Raji (cell line): ENCODE measurements around the gene MOSPD2.

Experiments used
- POLR2A ChIP-seq: IDR thresholded peaks from 2 replicates; pipeline ENCODE4 v1.6.1; 2011; ENCODE audit warnings: low read depth, low read length, control low read depth; ENCODE audit not compliant: insufficient read depth

Gene MOSPD2

GRCh38 chrX:14886252-14886651, 13.0 kb downstream of the MOSPD2 start:
- TF ChIP-seq POLR2A: no peak

- no peak for TF ChIP-seq POLR2A
Measured at GRCh38 chrX:14896273-14896672, 23.1 kb downstream of the MOSPD2 start.

- TF ChIP-seq POLR2A: no peak
Measured at GRCh38 chrX:14897042-14897441, 23.8 kb downstream of the MOSPD2 start.

DNA sequence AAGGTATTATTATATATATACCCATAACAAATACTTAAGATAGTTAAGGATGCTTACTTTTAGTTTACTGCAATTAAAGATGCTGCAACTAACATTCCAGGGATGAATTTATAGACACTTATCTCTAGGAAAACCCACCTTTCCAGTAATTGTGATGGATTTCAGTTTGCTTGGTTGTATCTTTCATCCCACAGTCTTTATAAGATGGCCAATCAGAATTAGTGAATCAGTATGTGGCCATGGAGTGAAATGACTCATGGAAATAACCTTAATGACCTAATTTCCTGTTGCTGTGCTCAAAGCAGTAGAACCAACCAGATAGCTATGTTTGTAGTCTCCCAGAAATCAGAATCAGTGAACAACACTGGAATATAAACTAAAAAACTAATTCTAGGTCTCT, 26.4 kb downstream of the MOSPD2 start:
- no peak for TF ChIP-seq POLR2A

DNA sequence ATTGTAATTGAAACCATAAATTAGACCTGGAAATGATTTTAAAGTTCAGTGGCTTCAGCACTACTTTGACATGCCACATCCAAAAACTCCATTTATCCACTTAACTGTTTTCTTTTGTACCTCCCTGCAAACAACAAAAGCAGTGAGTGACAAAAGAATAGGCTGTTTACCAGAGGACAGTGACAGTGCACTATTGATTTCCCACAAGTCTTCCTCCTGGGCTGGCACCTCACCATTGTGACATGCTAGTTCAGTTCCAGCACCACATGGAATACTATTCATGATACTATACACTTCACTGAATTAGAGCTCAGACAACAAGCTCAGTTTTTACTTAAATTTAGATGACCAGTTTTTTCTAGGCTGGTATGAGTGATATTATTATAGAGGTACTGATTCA, 29.3 kb downstream of the MOSPD2 start:
- TF ChIP-seq POLR2A: no peak

DNA sequence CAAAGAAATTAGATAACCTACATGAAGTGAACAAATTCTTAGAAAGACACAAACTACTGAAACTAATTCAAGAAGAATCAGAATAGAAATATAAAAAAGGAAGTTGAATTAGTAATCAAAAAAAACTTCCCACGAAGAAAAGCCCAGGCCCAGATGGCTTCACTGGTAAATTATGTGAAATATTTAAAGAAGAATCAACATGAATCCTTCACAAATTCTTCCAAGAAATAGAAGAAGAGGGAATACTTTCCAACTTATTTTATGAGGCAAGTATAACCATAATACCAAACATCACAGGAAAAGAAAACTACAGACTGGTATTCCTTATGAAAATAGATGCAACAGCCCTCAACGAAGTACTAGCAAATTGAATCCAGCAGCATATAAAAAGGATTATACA, 30.7 kb downstream of the MOSPD2 start:
- TF ChIP-seq POLR2A: no peak

- TF ChIP-seq POLR2A: no peak
Measured at GRCh38 chrX:14913241-14913640, 40.0 kb downstream of the MOSPD2 start.

DNA sequence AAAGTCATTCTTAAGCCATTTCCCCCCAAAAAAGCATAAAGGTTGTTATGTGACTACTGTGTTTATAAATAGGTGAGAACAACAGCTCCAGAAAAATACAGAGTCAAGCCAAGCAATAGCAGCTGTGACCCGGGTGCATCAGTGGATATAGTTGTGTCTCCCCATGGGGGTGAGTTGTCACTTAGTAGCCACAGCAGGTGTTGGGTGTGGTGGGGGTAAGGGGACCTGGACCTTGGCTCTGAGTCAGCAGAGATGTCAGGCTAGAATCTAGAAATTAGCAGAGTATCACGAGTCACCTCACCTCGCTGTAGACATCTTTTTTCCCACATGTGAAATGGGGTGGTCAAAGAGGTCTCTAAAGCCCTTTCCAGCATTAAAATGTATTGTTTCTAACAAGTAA, 42.4 kb downstream of the MOSPD2 start:
- no peak for TF ChIP-seq POLR2A

GRCh38 chrX:14916017-14916674, 42.9 kb downstream of the MOSPD2 start:
- TF ChIP-seq POLR2A: no peak

GRCh38 chrX:14919407-14919806, 46.2 kb downstream of the MOSPD2 start:
- TF ChIP-seq POLR2A: no peak

DNA sequence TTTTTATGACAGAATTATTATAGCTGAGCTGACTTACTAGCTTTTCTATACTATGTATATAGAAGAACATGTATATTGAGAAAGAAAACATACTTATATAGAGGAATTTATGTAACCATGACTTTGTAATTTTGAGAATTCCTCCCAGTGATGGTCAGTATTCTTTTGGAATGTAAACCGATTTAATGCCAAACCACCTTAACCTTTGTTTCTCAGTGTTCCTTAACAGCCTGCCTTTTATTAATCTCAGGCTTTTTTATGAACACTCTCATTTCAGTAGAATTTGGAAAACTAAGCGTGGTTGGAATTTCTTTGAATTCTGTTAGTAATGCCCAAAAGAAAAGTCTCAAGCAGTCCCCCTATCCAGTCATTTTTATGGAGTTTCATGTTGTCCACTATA, 47.0 kb downstream of the MOSPD2 start:
- no peak for TF ChIP-seq POLR2A

DNA sequence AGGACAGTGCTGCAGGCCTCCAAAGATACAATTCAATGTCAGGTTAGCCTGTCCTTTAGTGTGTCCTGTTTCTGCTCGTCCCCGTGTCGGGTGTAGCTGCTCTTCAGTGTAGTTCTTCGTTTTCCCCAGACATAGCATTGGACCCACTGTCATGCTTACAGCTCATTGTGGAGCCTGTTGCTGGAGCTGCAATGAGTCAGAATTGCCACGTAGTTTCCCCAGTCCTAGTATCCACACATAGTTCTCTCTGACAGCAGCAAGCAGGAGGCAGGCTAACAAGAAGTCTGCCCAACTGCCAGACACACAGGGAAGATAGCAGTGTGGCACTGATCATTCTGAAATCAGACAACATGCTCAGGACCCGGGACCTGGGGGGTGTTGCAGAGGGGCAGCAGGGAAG, 49.2 kb downstream of the MOSPD2 start:
- TF ChIP-seq POLR2A: no peak

GRCh38 chrX:14923761-14924160, 50.5 kb downstream of the MOSPD2 start:
- no peak for TF ChIP-seq POLR2A

- no peak for TF ChIP-seq POLR2A
Measured at GRCh38 chrX:14926471-14926870, 53.2 kb downstream of the MOSPD2 start.

DNA sequence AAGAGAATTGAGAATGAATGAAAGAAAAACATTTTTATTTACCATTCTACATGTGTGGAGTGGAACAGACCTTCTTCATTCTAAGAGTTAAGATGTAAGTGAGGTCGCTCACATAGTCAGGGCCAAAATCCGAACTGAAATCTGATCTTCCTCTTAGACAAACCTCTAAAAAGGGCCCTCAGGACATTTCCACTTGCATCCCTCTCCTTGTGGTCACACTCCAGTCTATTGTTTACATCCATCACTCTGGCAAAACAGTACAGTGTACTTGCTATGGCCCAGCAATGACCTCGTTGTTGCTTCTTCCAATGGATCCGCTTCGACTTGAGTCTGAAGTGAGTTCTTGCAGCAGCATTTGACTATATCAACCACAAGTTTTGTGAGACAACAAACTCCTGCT, 54.2 kb downstream of the MOSPD2 start:
- no peak for TF ChIP-seq POLR2A

- TF ChIP-seq POLR2A: no peak
Measured at GRCh38 chrX:14930663-14931062, 57.4 kb downstream of the MOSPD2 start.

DNA sequence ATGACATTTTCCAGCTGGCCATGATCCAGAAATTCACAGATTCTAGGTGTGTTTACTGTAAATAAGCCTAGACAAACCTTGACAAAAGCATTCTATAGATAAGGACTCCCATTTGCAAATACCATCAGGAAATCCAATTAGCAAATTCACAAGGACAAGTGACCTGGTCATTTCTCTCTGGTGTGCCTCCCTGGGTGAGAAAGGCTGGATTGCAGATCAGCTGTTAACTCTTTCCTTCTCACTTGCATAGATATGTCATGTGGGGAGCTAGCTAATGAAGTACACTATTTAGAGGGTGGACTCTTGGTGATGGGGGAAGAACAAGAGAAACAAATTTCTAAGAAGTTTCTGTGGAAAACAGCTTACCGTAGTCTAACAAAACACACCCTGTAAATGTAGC, 58.9 kb downstream of the MOSPD2 start:
- TF ChIP-seq POLR2A: no peak
